ENCODE data around the gene SLC38A1.

SLC38A1 gene

GRCh38 chr12:46154221-46154985, 114.4 kb downstream of the SLC38A1 start:
- Histone ChIP-seq H3K23ac (ENCODE audit: low read length) (no peak overlapping the region), H3K4me2 (ENCODE audit: low read length) (no peak overlapping the region), H3K36me3 (ENCODE audit: control insufficient read depth, insufficient read depth, low read length) (no peaks in the 10 kb centered on the region), H3K79me2 (ENCODE audit: control insufficient read depth, insufficient read depth, low read length) (no peaks in the 10 kb centered on the region), H2BK5ac (ENCODE audit: low read length) (no peak overlapping the region), H2BK120ac (ENCODE audit: low read depth, low read length) (no peak overlapping the region), H3K4me1 (ENCODE audit: control insufficient read depth, low read depth, low read length) (no peaks in the 10 kb centered on the region), H3K4ac (ENCODE audit: low read depth, low read length) (no peak overlapping the region), H2AK5ac (ENCODE audit: low read length) (no peak overlapping the region), H3K9ac (ENCODE audit: low read length) (no peak overlapping the region), H3K79me1 (ENCODE audit: low read length) (no peaks in the 10 kb centered on the region), H3K56ac (ENCODE audit: low read length) (no peak overlapping the region), H3K27ac (ENCODE audit: low read depth, low read length) (no peak overlapping the region), H3K4me3 (ENCODE audit: low read length) (no peak overlapping the region), H2BK15ac (replicated peaks; ENCODE audit: low read depth) (no peak overlapping the region), H4K8ac (ENCODE audit: low read depth, low read length) (no peak overlapping the region), H4K5ac (ENCODE audit: low read length) (no peak overlapping the region), H3K27me3 (ENCODE audit: insufficient read depth, low read length, poor library complexity) (no peaks in the 10 kb centered on the region), H3K18ac (ENCODE audit: low read length) (no peak overlapping the region)
- DNase-seq: no peak
- no CpG with 5 or more reads among the region's 2 CpGs for WGBS (ENCODE audit: extremely low coverage, insufficient coverage, low lambda C conversion rate)

GRCh38 chr12:46153268-46153872, 115.5 kb downstream of the SLC38A1 start:
- Histone ChIP-seq H3K4ac (ENCODE audit: low read depth, low read length) (no peak overlapping the region), H3K56ac (ENCODE audit: low read length) (no peak overlapping the region), H2BK5ac (ENCODE audit: low read length) (no peak overlapping the region), H2BK15ac (replicated peaks; ENCODE audit: low read depth) (no peak overlapping the region), H3K18ac (ENCODE audit: low read length) (no peak overlapping the region), H3K79me2 (ENCODE audit: control insufficient read depth, insufficient read depth, low read length) (no peaks in the 10 kb centered on the region), H4K8ac (ENCODE audit: low read depth, low read length) (no peak overlapping the region), H3K27me3 (ENCODE audit: insufficient read depth, low read length, poor library complexity) (no peaks in the 10 kb centered on the region), H3K4me1 (ENCODE audit: control insufficient read depth, low read depth, low read length) (no peaks in the 10 kb centered on the region), H3K9ac (ENCODE audit: low read length) (no peak overlapping the region), H3K23ac (ENCODE audit: low read length) (no peak overlapping the region), H3K4me2 (ENCODE audit: low read length) (no peak overlapping the region), H3K79me1 (ENCODE audit: low read length) (no peaks in the 10 kb centered on the region), H3K4me3 (ENCODE audit: low read length) (no peak overlapping the region), H2AK5ac (ENCODE audit: low read length) (no peak overlapping the region), H3K36me3 (ENCODE audit: control insufficient read depth, insufficient read depth, low read length) (no peaks in the 10 kb centered on the region), H4K5ac (ENCODE audit: low read length) (no peak overlapping the region), H2BK120ac (ENCODE audit: low read depth, low read length) (no peak overlapping the region), H3K27ac (ENCODE audit: low read depth, low read length) (no peak overlapping the region)
- DNase-seq: peak; percentile 33
- WGBS (ENCODE audit: extremely low coverage, insufficient coverage, low lambda C conversion rate): no CpG with 5 or more reads among the region's 2 CpGs

DNA sequence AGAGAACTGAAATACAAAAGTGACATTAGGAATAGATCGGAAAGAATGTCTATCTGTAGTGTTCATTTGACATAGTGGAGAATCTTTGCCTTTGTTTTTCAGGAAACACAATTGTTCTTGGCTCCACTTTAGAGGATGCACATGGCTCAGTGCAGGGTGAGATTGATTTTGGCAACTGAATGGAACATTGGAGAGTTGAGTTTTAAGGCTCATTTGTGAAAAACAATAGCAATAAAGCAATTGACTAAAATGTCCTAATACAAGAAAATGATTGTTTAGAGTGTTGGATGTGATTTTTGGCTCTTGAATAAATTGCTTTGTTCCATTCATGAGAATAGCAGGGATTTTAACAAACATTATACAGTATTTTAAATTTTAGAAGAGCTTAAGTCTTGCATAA, 116.4 kb downstream of the SLC38A1 start:
- WGBS (ENCODE audit: extremely low coverage, insufficient coverage, low lambda C conversion rate): no CpG with 5 or more reads among the region's 1 CpG
- no peak overlapping the region for H3K18ac ChIP-seq (ENCODE audit: low read length)
- H3K27me3 ChIP-seq (ENCODE audit: insufficient read depth, low read length, poor library complexity): no peaks in the 10 kb centered on the region

GRCh38 chr12:46150735-46151134, 118.1 kb downstream of the SLC38A1 start:
- H3K4me2 ChIP-seq (ENCODE audit: low read length): no peak overlapping the region
- H3K36me3 ChIP-seq (ENCODE audit: control insufficient read depth, insufficient read depth, low read length): no peaks in the 10 kb centered on the region
- H3K79me2 ChIP-seq (ENCODE audit: control insufficient read depth, insufficient read depth, low read length): no peaks in the 10 kb centered on the region
- H2BK15ac ChIP-seq (replicated peaks; ENCODE audit: low read depth): peak overlapping the region; percentile 19
- H3K79me1 ChIP-seq (ENCODE audit: low read length): no peaks in the 10 kb centered on the region
- no peak overlapping the region for H3K9ac ChIP-seq (ENCODE audit: low read length)
- no CpG with 5 or more reads among the region's 3 CpGs for whole genome bisulfite sequencing (ENCODE audit: extremely low coverage, insufficient coverage, low lambda C conversion rate)
- no peak overlapping the region for H3K56ac ChIP-seq (ENCODE audit: low read length)
- no peak overlapping the region for H3K4me3 ChIP-seq (ENCODE audit: low read length)
- no peak overlapping the region for H4K5ac ChIP-seq (ENCODE audit: low read length)
- no peak overlapping the region for H2AK5ac ChIP-seq (ENCODE audit: low read length)
- H3K18ac ChIP-seq (ENCODE audit: low read length): no peak overlapping the region
- no peak overlapping the region for H3K4ac ChIP-seq (ENCODE audit: low read depth, low read length)
- H3K27me3 ChIP-seq (ENCODE audit: insufficient read depth, low read length, poor library complexity): no peaks in the 10 kb centered on the region
- H2BK5ac ChIP-seq (ENCODE audit: low read length): no peak overlapping the region
- H4K8ac ChIP-seq (ENCODE audit: low read depth, low read length): no peak overlapping the region
- no peak overlapping the region for H3K23ac ChIP-seq (ENCODE audit: low read length)
- H3K4me1 ChIP-seq (ENCODE audit: control insufficient read depth, low read depth, low read length): peaks cover 2% of the 10 kb centered on the region
- H2BK120ac ChIP-seq (ENCODE audit: low read depth, low read length): no peak overlapping the region
- DNase-seq: peak; percentile 29
- H3K27ac ChIP-seq (ENCODE audit: low read depth, low read length): no peak overlapping the region

More for the DNA sequence above, 116.4 kb downstream of the SLC38A1 start:
- Histone ChIP-seq H3K27ac (ENCODE audit: low read depth, low read length) (no peak overlapping the region), H3K79me2 (ENCODE audit: control insufficient read depth, insufficient read depth, low read length) (no peaks in the 10 kb centered on the region), H3K4me2 (ENCODE audit: low read length) (no peak overlapping the region), H2BK5ac (ENCODE audit: low read length) (no peak overlapping the region), H3K79me1 (ENCODE audit: low read length) (no peaks in the 10 kb centered on the region), H4K8ac (ENCODE audit: low read depth, low read length) (no peak overlapping the region), H3K4ac (ENCODE audit: low read depth, low read length) (no peak overlapping the region), H3K4me1 (ENCODE audit: control insufficient read depth, low read depth, low read length) (no peaks in the 10 kb centered on the region), H4K5ac (ENCODE audit: low read length) (no peak overlapping the region), H3K36me3 (ENCODE audit: control insufficient read depth, insufficient read depth, low read length) (no peaks in the 10 kb centered on the region), H2AK5ac (ENCODE audit: low read length) (no peak overlapping the region), H2BK15ac (replicated peaks; ENCODE audit: low read depth) (no peak overlapping the region), H3K56ac (ENCODE audit: low read length) (no peak overlapping the region), H3K4me3 (ENCODE audit: low read length) (no peak overlapping the region), H3K9ac (ENCODE audit: low read length) (no peak overlapping the region), H2BK120ac (ENCODE audit: low read depth, low read length) (no peak overlapping the region), H3K23ac (ENCODE audit: low read length) (no peak overlapping the region)
- no peak for DNase-seq

DNA sequence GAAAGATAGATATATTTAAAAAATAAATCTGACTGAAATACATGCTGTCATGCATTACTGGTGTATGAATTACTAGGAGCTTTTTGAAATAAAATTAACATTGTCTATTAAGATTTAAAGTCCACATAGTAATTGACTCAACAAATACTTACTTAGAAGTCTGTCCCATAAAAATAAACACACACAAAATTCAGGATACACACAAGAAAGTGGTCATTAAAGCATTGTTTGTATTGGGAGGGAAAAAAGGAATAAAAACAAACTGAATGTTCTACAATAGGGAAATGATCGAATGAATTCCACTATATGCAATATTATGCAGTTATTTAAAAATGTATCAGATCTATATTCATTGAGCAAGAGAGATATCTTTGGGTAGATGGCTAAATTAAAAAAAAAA, 118.9 kb downstream of the SLC38A1 start:
- no peak overlapping the region for H3K4me3 ChIP-seq (ENCODE audit: low read length)
- no peak overlapping the region for H3K27ac ChIP-seq (ENCODE audit: low read depth, low read length)
- no peak overlapping the region for H2BK5ac ChIP-seq (ENCODE audit: low read length)
- no peak overlapping the region for H3K23ac ChIP-seq (ENCODE audit: low read length)
- no peak overlapping the region for H3K56ac ChIP-seq (ENCODE audit: low read length)
- H3K79me1 ChIP-seq (ENCODE audit: low read length): no peaks in the 10 kb centered on the region
- DNase-seq: no peak
- H3K4me1 ChIP-seq (ENCODE audit: control insufficient read depth, low read depth, low read length): peaks cover 5% of the 10 kb centered on the region
- no peak overlapping the region for H4K8ac ChIP-seq (ENCODE audit: low read depth, low read length)
- H3K4me2 ChIP-seq (ENCODE audit: low read length): no peak overlapping the region
- H3K36me3 ChIP-seq (ENCODE audit: control insufficient read depth, insufficient read depth, low read length): no peaks in the 10 kb centered on the region
- H2BK15ac ChIP-seq (replicated peaks; ENCODE audit: low read depth): no peak overlapping the region
- no CpG with 5 or more reads among the region's 1 CpG for WGBS (ENCODE audit: extremely low coverage, insufficient coverage, low lambda C conversion rate)
- no peaks in the 10 kb centered on the region for H3K27me3 ChIP-seq (ENCODE audit: insufficient read depth, low read length, poor library complexity)
- H2AK5ac ChIP-seq (ENCODE audit: low read length): no peak overlapping the region
- no peak overlapping the region for H3K18ac ChIP-seq (ENCODE audit: low read length)
- no peak overlapping the region for H2BK120ac ChIP-seq (ENCODE audit: low read depth, low read length)
- no peak overlapping the region for H3K4ac ChIP-seq (ENCODE audit: low read depth, low read length)
- H3K79me2 ChIP-seq (ENCODE audit: control insufficient read depth, insufficient read depth, low read length): no peaks in the 10 kb centered on the region
- no peak overlapping the region for H4K5ac ChIP-seq (ENCODE audit: low read length)
- no peak overlapping the region for H3K9ac ChIP-seq (ENCODE audit: low read length)
